H1 (cell line): ENCODE data around the gene TARS2. TPM values are rescaled to one million over a fixed set of nuclear protein-coding genes. Genes with fewer than 3 reads are reported as not detected.

ENCODE experiments used
- CTCF ChIA-PET: fragments of 300-600 bp; sonication (Branson Sonifier 250); formaldehyde crosslinking; loops from one replicate; lab custom pipeline; 2021; ENCODE audit not compliant: partially characterized antibody; lab: Charles Lee
- POLR2A ChIA-PET: fragments of 300-600 bp; sonication (Branson Sonifier 250); formaldehyde crosslinking; loops from one replicate; lab custom pipeline; 2021; ENCODE audit warnings: inconsistent platforms; ENCODE audit not compliant: partially characterized antibody; lab: Charles Lee
- DNase-seq, 2 experiments: peaks; one replicate each; pipeline versions ENCODE4 v3.0.0 to v3.0.0-alpha.2; 2010 to 2022; ENCODE audit warnings: low spot score in 2 of 2, low read depth in 1 of 2, mixed read lengths in 1 of 2
- FAIRE-seq: peaks from 2 replicates; lab custom pipeline; 2011; peaks lifted over from hg19 to GRCh38; lab: Jason Lieb, UNC
- H2AFZ ChIP-seq: 2 replicates; pipeline ENCODE4 v1.8.1; 2012; ENCODE audit warnings: low read length, inconsistent platforms
- H2AK5ac ChIP-seq: 2 replicates; pipeline ENCODE4 v1.6.1; 2013; ENCODE audit warnings: low read depth, low read length
- H2BK120ac ChIP-seq: replicated peaks from 2 replicates; pipeline ENCODE3; 2013; ENCODE audit warnings: low read depth, low read length, inconsistent platforms
- H2BK12ac ChIP-seq: 2 replicates; pipeline ENCODE4 v1.6.1; 2013; ENCODE audit warnings: low read depth, low read length
- H2BK15ac ChIP-seq: 2 replicates; pipeline ENCODE4 v1.6.1; 2013; ENCODE audit warnings: low read length
- H2BK20ac ChIP-seq: 2 replicates; pipeline ENCODE4 v1.6.1; 2013; ENCODE audit warnings: low read length
- H2BK5ac ChIP-seq: 2 replicates; pipeline ENCODE4 v1.6.1; 2013; ENCODE audit warnings: low read depth, low read length
- H3K14ac ChIP-seq: 2 replicates; pipeline ENCODE4 v1.6.1; 2013; ENCODE audit warnings: inconsistent platforms; ENCODE audit not compliant: insufficient read length
- H3K18ac ChIP-seq: 2 replicates; pipeline ENCODE4 v1.6.1; 2013; ENCODE audit warnings: low read length; ENCODE audit errors: extremely low read depth
- H3K23ac ChIP-seq: 2 replicates; pipeline ENCODE4 v1.6.1; 2013; ENCODE audit warnings: inconsistent platforms; ENCODE audit not compliant: insufficient read length
- H3K23me2 ChIP-seq: 2 replicates; pipeline ENCODE4 v1.6.1; 2013; ENCODE audit warnings: low read depth, low read length
- H3K27ac ChIP-seq: 2 replicates; pipeline ENCODE4 v1.6.1; 2011; ENCODE audit warnings: low read depth, low read length, inconsistent platforms
- H3K27me3 ChIP-seq, 4 experiments: replicated peaks in 1 of 4; 1 replicate in 1 of 4; 2 replicates in 3 of 4; pipeline versions ENCODE4 v1.6.1 to v1.8.1; 2011 to 2013; ENCODE audit warnings: low read length in 3 of 4, mild to moderate bottlenecking in 3 of 4, inconsistent platforms in 2 of 4, mixed read lengths in 2 of 4, moderate library complexity in 1 of 4; ENCODE audit not compliant: control insufficient read depth in 3 of 4, insufficient read depth in 3 of 4; ENCODE audit errors: extremely low read depth in 1 of 4
- H3K36me3 ChIP-seq, 4 experiments: 2 replicates each; pipeline versions ENCODE4 v1.6.1 to v1.8.1; 2011 to 2013; ENCODE audit warnings: mild to moderate bottlenecking in 4 of 4, low read length in 3 of 4, moderate library complexity in 2 of 4, control low read depth in 1 of 4, inconsistent platforms in 1 of 4; ENCODE audit not compliant: insufficient read depth in 4 of 4, control insufficient read depth in 2 of 4
- H3K4ac ChIP-seq: replicated peaks from 2 replicates; pipeline ENCODE3; 2013; ENCODE audit warnings: low read length, low read depth, mixed read lengths, inconsistent platforms; ENCODE audit not compliant: insufficient read length
- H3K4me1 ChIP-seq, 4 experiments: replicated peaks in 1 of 4; 1 replicate in 1 of 4; 2 replicates in 3 of 4; pipeline versions ENCODE4 v1.6.1 to v1.8.1; 2011 to 2013; ENCODE audit warnings: low read length in 3 of 4, inconsistent platforms in 2 of 4, mixed read lengths in 1 of 4; ENCODE audit not compliant: insufficient read depth in 4 of 4, control insufficient read depth in 3 of 4
- H3K4me2 ChIP-seq, 2 experiments: 2 replicates each; pipeline versions ENCODE4 v1.6.1 to v1.8.1; 2011 to 2013; ENCODE audit warnings: low read depth in 2 of 2, low read length in 2 of 2, control low read depth in 1 of 2, inconsistent platforms in 1 of 2, mild to moderate bottlenecking in 1 of 2; ENCODE audit not compliant: insufficient read depth in 1 of 2
- H3K4me3 ChIP-seq, 4 experiments: fragments of 200-600, 300-600 bp in 1 of 4; sonication (generic), shearing (Covaris generic), sonication (Bioruptor Twin) in 1 of 4; 2 replicates each; pipeline versions ENCODE4 v1.5.1 to v1.8.1; 2011 to 2016; ENCODE audit warnings: low read length in 4 of 4, low read depth in 3 of 4, control low read depth in 2 of 4, inconsistent platforms in 2 of 4, mild to moderate bottlenecking in 2 of 4, mixed read lengths in 1 of 4, moderate library complexity in 1 of 4; ENCODE audit not compliant: insufficient read depth in 2 of 4; ENCODE audit errors: extremely low read depth in 1 of 4
- H3K56ac ChIP-seq: replicated peaks from 2 replicates; pipeline ENCODE3; 2013; ENCODE audit warnings: low read depth, mild to moderate bottlenecking, mixed read lengths, low read length, inconsistent platforms; ENCODE audit not compliant: insufficient read length
- H3K79me1 ChIP-seq: 2 replicates; pipeline ENCODE4 v1.6.1; 2013; ENCODE audit warnings: low read depth, low read length, control low read depth
- H3K79me2 ChIP-seq, 2 experiments: 2 replicates each; pipeline versions ENCODE4 v1.6.1 to v1.8.1; 2012 to 2013; ENCODE audit warnings: low read length in 2 of 2, mild to moderate bottlenecking in 2 of 2, inconsistent platforms in 1 of 2; ENCODE audit not compliant: insufficient read depth in 2 of 2, control insufficient read depth in 1 of 2
- H3K9ac ChIP-seq, 4 experiments: replicated peaks in 1 of 4; 1 replicate in 1 of 4; 2 replicates in 3 of 4; pipeline versions ENCODE4 v1.6.1 to v1.8.1; 2011 to 2013; ENCODE audit warnings: low read depth in 3 of 4, low read length in 3 of 4, control low read depth in 2 of 4, mild to moderate bottlenecking in 2 of 4, moderate library complexity in 2 of 4, inconsistent platforms in 1 of 4; ENCODE audit errors: extremely low read depth in 1 of 4
- H3K9me3 ChIP-seq, 2 experiments: 2 replicates each; pipeline versions ENCODE4 v1.6.1 to v1.8.1; 2012 to 2013; ENCODE audit warnings: mild to moderate bottlenecking in 2 of 2, moderate library complexity in 2 of 2, control low read depth in 1 of 2, inconsistent platforms in 1 of 2, low read depth in 1 of 2, low read length in 1 of 2, mixed read lengths in 1 of 2; ENCODE audit not compliant: insufficient read depth in 2 of 2
- H4K20me1 ChIP-seq, 2 experiments: replicated peaks in 1 of 2; 2 replicates each; pipeline versions ENCODE3 to v1.8.1; 2011 to 2013; ENCODE audit warnings: inconsistent platforms in 2 of 2, low read length in 2 of 2, mild to moderate bottlenecking in 1 of 2; ENCODE audit not compliant: insufficient read depth in 2 of 2, control insufficient read depth in 1 of 2
- H4K5ac ChIP-seq: 2 replicates; pipeline ENCODE4 v1.6.1; 2013; ENCODE audit warnings: low read length, low read depth, mixed read lengths, inconsistent platforms; ENCODE audit not compliant: insufficient read length
- H4K8ac ChIP-seq: 2 replicates; pipeline ENCODE4 v1.8.0; 2013; ENCODE audit warnings: mild to moderate bottlenecking, moderate library complexity, low read length, inconsistent platforms; ENCODE audit not compliant: insufficient read depth; ENCODE audit errors: extremely low read depth
- H4K91ac ChIP-seq: replicated peaks from 2 replicates; pipeline ENCODE3; 2013; ENCODE audit warnings: low read length, mixed read lengths, inconsistent platforms; ENCODE audit not compliant: insufficient read length
- BACH1 ChIP-seq: IDR thresholded peaks from 2 replicates; pipeline ENCODE4 v1.6.1; 2012; ENCODE audit warnings: low read length, improper control_type of control experiment
- CEBPB ChIP-seq: IDR thresholded peaks from 2 replicates; pipeline ENCODE4 v1.6.1; 2012; ENCODE audit warnings: low read depth, low read length
- CTBP2 ChIP-seq: IDR thresholded peaks from 2 replicates; pipeline ENCODE4 v1.7.0; 2011; ENCODE audit warnings: borderline replicate concordance, mild to moderate bottlenecking, moderate library complexity, mixed read lengths, low read length; ENCODE audit not compliant: insufficient read depth, insufficient read length
- EGR1 ChIP-seq: IDR thresholded peaks from 2 replicates; pipeline ENCODE4 v1.6.1; 2011; ENCODE audit warnings: low read depth, low read length, borderline replicate concordance
- JUN ChIP-seq: IDR thresholded peaks from 2 replicates; pipeline ENCODE4 v1.6.1; 2011; ENCODE audit warnings: low read depth, mild to moderate bottlenecking, improper control_type of control experiment, low read length
- KDM5A ChIP-seq: fragments of 200-600 bp; IDR thresholded peaks from 2 replicates; pipeline ENCODE4 v1.7.1; 2012; ENCODE audit warnings: mild to moderate bottlenecking, low read length, inconsistent platforms, mixed read lengths
- NANOG ChIP-seq: IDR thresholded peaks from 2 replicates; pipeline ENCODE4 v1.6.1; 2011; ENCODE audit warnings: low read length, low read depth, mild to moderate bottlenecking, inconsistent platforms; ENCODE audit not compliant: insufficient read depth, poor library complexity, severe bottlenecking
- PHF8 ChIP-seq: fragments of 200-600 bp; sonication (generic); conservative IDR thresholded peaks from 2 replicates; pipeline ENCODE4 v1.7.1; 2012; ENCODE audit warnings: low read depth, mild to moderate bottlenecking, inconsistent platforms, low read length, moderate library complexity
- RAD21 ChIP-seq, 2 experiments: IDR thresholded peaks in 1 of 2; conservative IDR thresholded peaks in 1 of 2; 2 replicates each; pipeline ENCODE4 v1.6.1; 2011; ENCODE audit warnings: low read depth in 2 of 2, low read length in 2 of 2, improper control_type of control experiment in 1 of 2, inconsistent platforms in 1 of 2, mild to moderate bottlenecking in 1 of 2, moderate library complexity in 1 of 2
- RXRA ChIP-seq: IDR thresholded peaks from 2 replicates; pipeline ENCODE4 v1.6.1; 2011; ENCODE audit warnings: low read depth, mild to moderate bottlenecking, low read length, moderate library complexity; ENCODE audit not compliant: insufficient read depth
- WGBS, 2 experiments: shearing (Covaris generic) in 1 of 2; methylation state at CpG; one replicate each; pipeline versions ENCODE4 v1.1.6 to v1.1.7; 2013 to 2015; ENCODE audit warnings: low lambda C conversion rate in 2 of 2, mixed read lengths in 2 of 2, inconsistent platforms in 1 of 2, low coverage in 1 of 2, missing lambda C conversion rate in 1 of 2; ENCODE audit not compliant: insufficient replicate concordance in 2 of 2, insufficient coverage in 1 of 2, insufficient read length in 1 of 2; ENCODE audit errors: extremely low coverage in 1 of 2, missing lambda C conversion rate in 1 of 2; 5-methylcytosine and 5-hydroxymethylcytosine counted together
- polyA plus RNA-seq, 7 experiments: library from polyadenylated mRNA; depleted of rRNA in 3 of 7; stranded (reverse) in 5 of 7; unstranded in 2 of 7; fragments of >200 nt in 5 of 7; fragments of 200-250 nt in 2 of 7; gene quantifications; 1 replicate in 5 of 7; 2 replicates in 1 of 7; 4 replicates in 1 of 7; pipeline versions ENCODE4 v1.2.1 to v1.2.3, GENCODE V29; 2011 to 2013; ENCODE audit warnings: missing spikeins in 2 of 7, mixed read lengths in 2 of 7
- total RNA-seq: library from RNA; stranded (reverse); fragmentation: NEBNext Ultra II Directional; extraction: Animal tissue kit (Norgen Biotek cat#: 25700); gene quantifications from 2 replicates; pipeline ENCODE4 v1.2.1, GENCODE V29; 2021
- TF ChIP-seq, protein P1 (sequence below): IDR thresholded peaks from 2 replicates; pipeline ENCODE4 v1.6.1; 2012; ENCODE audit warnings: low read length, inconsistent platforms

TARS2 gene
- total and polyA plus RNA-seq, 2 of the 8 experiments (the other 6 are each of a cell fraction or from before 2014, with no cell fraction given), result 38.9 to 39.1 TPM

DNA sequence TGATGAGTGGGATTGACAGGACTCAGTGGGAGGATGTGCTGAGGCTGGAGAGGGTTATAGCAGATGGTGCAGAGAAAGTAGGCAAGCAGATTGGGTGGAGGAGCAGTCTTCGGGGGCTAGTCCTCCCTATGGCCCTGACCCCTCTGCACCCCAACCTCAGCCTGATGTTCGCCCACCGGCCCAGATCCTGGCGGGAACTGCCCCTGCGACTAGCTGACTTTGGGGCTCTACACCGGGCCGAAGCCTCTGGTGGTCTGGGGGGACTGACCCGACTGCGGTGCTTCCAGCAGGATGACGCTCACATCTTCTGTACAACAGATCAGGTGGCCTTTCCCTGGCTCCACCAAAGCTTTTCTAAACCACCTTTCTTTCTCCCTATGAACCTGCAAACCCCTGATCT is 11.1 kb downstream of the TARS2 start:
- H3K56ac ChIP-seq, result no peak overlapping the region
- no peak overlapping the region for H3K4me2 ChIP-seq
- H3K9ac ChIP-seq, result no peak overlapping the region
- FAIRE-seq, result no peak
- no peaks in the 10 kb centered on the region for H3K79me1 ChIP-seq
- 96% methylated on average over 10 of the region's 10 CpGs; no CpG with 5 or more reads in 1 of the 2 experiments for WGBS, 2 experiments
- no peaks in the 10 kb centered on the region for H3K79me2 ChIP-seq
- H2BK12ac ChIP-seq, result no peak overlapping the region
- no peak overlapping the region for H3K23ac ChIP-seq
- H2BK120ac ChIP-seq, result no peak overlapping the region
- H3K4ac ChIP-seq, result no peak overlapping the region
- H3K18ac ChIP-seq, result no peak overlapping the region
- no peak overlapping the region for H4K8ac ChIP-seq
- no peak overlapping the region for H2BK15ac ChIP-seq
- no peak overlapping the region for H2BK20ac ChIP-seq
- no peaks in the 10 kb centered on the region for H3K4me1 ChIP-seq
- DNase-seq, result no peak
- no peak overlapping the region for H2AK5ac ChIP-seq
- no peaks in the 10 kb centered on the region for H3K27me3 ChIP-seq
- H4K91ac ChIP-seq, result no peak overlapping the region
- ChIA-PET CTCF (interaction anchor here (0.5 to 1.9 kb wide), 5 partner anchors 10 to 360 kb away, joined by 3 to 6 read pairs (median 3); partner anchors contain the start of gene ECM1), POLR2A (interaction anchor here (0.5 to 3.6 kb wide), 6 partner anchors 8 to 228 kb away, joined by 3 to 16 read pairs (median 4); partner anchors contain the start of genes ECM1 and FALEC)
- no peaks in the 10 kb centered on the region for H3K23me2 ChIP-seq
- no peak overlapping the region for H2AFZ ChIP-seq
- no peak overlapping the region for H3K14ac ChIP-seq
- no peak overlapping the region for H3K27ac ChIP-seq
- no peak overlapping the region for H3K4me3 ChIP-seq
- no peak overlapping the region for H4K5ac ChIP-seq
- H3K36me3 ChIP-seq, result peaks cover 5 to 41% (median 29%) of the 10 kb centered on the region in 4 experiments; a peak in 7 of 8 replicates
- H4K20me1 ChIP-seq, result no peaks in the 10 kb centered on the region
- no peak overlapping the region for H2BK5ac ChIP-seq
- H3K9me3 ChIP-seq, result no peaks in the 10 kb centered on the region
- TF ChIP-seq PHF8 (no peak), KDM5A (no peak), JUN (no peak), EGR1 (no peak), NANOG (no peak), RXRA (no peak), BACH1 (no peak), RAD21 (IDR thresholded peaks at IDR 0.05 in 1 of 2, conservative IDR thresholded peaks at IDR 0.05 in 1 of 2; ENCODE audit: low read depth in 2 of 2, low read length in 2 of 2) (no peak), CEBPB (no peak), CTBP2 (no peak)
- TF ChIP-seq, protein P1, sequence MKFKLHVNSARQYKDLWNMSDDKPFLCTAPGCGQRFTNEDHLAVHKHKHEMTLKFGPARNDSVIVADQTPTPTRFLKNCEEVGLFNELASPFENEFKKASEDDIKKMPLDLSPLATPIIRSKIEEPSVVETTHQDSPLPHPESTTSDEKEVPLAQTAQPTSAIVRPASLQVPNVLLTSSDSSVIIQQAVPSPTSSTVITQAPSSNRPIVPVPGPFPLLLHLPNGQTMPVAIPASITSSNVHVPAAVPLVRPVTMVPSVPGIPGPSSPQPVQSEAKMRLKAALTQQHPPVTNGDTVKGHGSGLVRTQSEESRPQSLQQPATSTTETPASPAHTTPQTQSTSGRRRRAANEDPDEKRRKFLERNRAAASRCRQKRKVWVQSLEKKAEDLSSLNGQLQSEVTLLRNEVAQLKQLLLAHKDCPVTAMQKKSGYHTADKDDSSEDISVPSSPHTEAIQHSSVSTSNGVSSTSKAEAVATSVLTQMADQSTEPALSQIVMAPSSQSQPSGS, result no peak
